K562 (cell line): ENCODE results near the gene CD3D. TPM values are rescaled to one million over a fixed set of nuclear protein-coding genes. Genes with fewer than 3 reads are reported as not detected.
A peak's percentile ranks its signal among the peaks of the same experiment; 100 is the strongest.

Source experiments
- CEBPG ChIP-seq, 3 experiments: fragments of 200-800 bp in 1 of 3; sonication (Bioruptor generic) in 1 of 3; sonication (generic) in 1 of 3; formaldehyde crosslinking in 1 of 3; IDR thresholded peaks in 2 of 3; conservative IDR thresholded peaks in 1 of 3; 2 replicates each; pipeline versions ENCODE4 v1.6.1 to v1.8.0; 2016 to 2022; ENCODE audit warnings: missing compliant biosample characterization in 2 of 3, missing genetic modification characterization in 2 of 3, mild to moderate bottlenecking in 1 of 3, missing genetic modification reagents in 1 of 3
- ETV6 ChIP-seq, 3 experiments: fragments of 150-350 bp in 1 of 3; sonication (generic) in 1 of 3; formaldehyde crosslinking in 1 of 3; IDR thresholded peaks; 2 replicates each; pipeline versions ENCODE4 v1.6.1 to v1.8.0; 2014 to 2022; ENCODE audit warnings: borderline replicate concordance in 2 of 3, low read depth in 2 of 3, antibody characterized with exemption in 1 of 3, low read length in 1 of 3, mild to moderate bottlenecking in 1 of 3, missing genetic modification reagents in 1 of 3
- HDAC1 ChIP-seq, 2 experiments: fragments of 450-650 bp; IDR thresholded peaks; 2 replicates each; pipeline ENCODE4 v1.6.1; 2016 to 2017; ENCODE audit warnings: inconsistent platforms in 1 of 2, mild to moderate bottlenecking in 1 of 2, moderate library complexity in 1 of 2
- KDM4B ChIP-seq, 2 experiments: fragments of 450-650 bp in 1 of 2; sonication (generic) in 1 of 2; IDR thresholded peaks; 2 replicates each; pipeline ENCODE4 v1.6.1; 2016 to 2017; ENCODE audit warnings: borderline replicate concordance in 2 of 2, antibody characterized with exemption in 1 of 2, low read depth in 1 of 2, mild to moderate bottlenecking in 1 of 2
- LARP7 ChIP-seq: fragments of 450-650 bp; IDR thresholded peaks from 2 replicates; pipeline ENCODE4 v1.6.1; 2016
- MAFK ChIP-seq: IDR thresholded peaks from 2 replicates; pipeline ENCODE4 v1.6.1; 2011; ENCODE audit warnings: low read length, improper control_type of control experiment
- SMARCA4 ChIP-seq: fragments of 450-650 bp; IDR thresholded peaks from 2 replicates; pipeline ENCODE4 v1.6.1; 2016
- SMARCE1 ChIP-seq: fragments of 450-650 bp; IDR thresholded peaks from 2 replicates; pipeline ENCODE4 v1.7.1; 2016; ENCODE audit warnings: mild to moderate bottlenecking
- XRCC5 ChIP-seq: fragments of 200-400 bp; formaldehyde crosslinking; IDR thresholded peaks from 2 replicates; pipeline ENCODE4 v1.6.1; 2017; ENCODE audit warnings: low read depth, mild to moderate bottlenecking, low read length
- ZFP30 ChIP-seq: fragments of 250-450 bp; sonication (Bioruptor Pico); IDR thresholded peaks from 2 replicates; pipeline ENCODE4 v1.8.0; 2022; ENCODE audit warnings: moderate library complexity, mild to moderate bottlenecking, inconsistent platforms, borderline replicate concordance
- ZNF146 ChIP-seq: IDR thresholded peaks from one replicate; pipeline ENCODE4 v1.6.1; 2018; ENCODE audit warnings: missing compliant biosample characterization; ENCODE audit not compliant: unreplicated experiment
- ZZZ3 ChIP-seq: fragments of 450-650 bp; IDR thresholded peaks from 2 replicates; pipeline ENCODE4 v1.6.1; 2016; ENCODE audit warnings: antibody characterized with exemption, mild to moderate bottlenecking, moderate library complexity
- polyA plus RNA-seq, 8 experiments: library from polyadenylated mRNA; depleted of rRNA in 4 of 8; stranded (reverse) in 5 of 8; unstranded in 3 of 8; fragments of >200 nt; fragmentation: Nextera tagmentation in 2 of 8; fragmentation: Illumina TruSeq in 1 of 8; extraction: Ambion mirVana in 2 of 8; extraction: Trizol in 1 of 8; gene quantifications; 2 replicates each; pipeline versions ENCODE4 v1.2.1 to v1.2.3, GENCODE V29; 2011 to 2014; ENCODE audit warnings: inconsistent platforms in 1 of 8, missing spikeins in 1 of 8
- total RNA-seq, 7 experiments: library from RNA; depleted of rRNA in 6 of 7; stranded (reverse); fragments of >200 nt in 6 of 7; fragmentation: Illumina TruSeq in 2 of 7; extraction: Trizol in 2 of 7; gene quantifications; 2 replicates each; pipeline versions ENCODE4 v1.2.1 to v1.2.3, GENCODE V29; 2011 to 2021; ENCODE audit warnings: low replicate concordance in 1 of 7
- TF ChIP-seq, protein P1 (sequence below): fragments of 450-650 bp; formaldehyde crosslinking; IDR thresholded peaks from 2 replicates; pipeline ENCODE4 v1.4.0; 2022; ENCODE audit warnings: missing genetic modification characterization
- TF ChIP-seq, protein P2 (sequence below): IDR thresholded peaks from 3 replicates; pipeline ENCODE4 v1.6.1; 2011; ENCODE audit warnings: borderline replicate concordance, mild to moderate bottlenecking, moderate library complexity; ENCODE audit not compliant: insufficient read length; ENCODE audit errors: extremely low read depth
- TF ChIP-seq, protein P3 (sequence below): sonication (generic); IDR thresholded peaks from 2 replicates; pipeline ENCODE4 v1.6.1; 2016
- TF ChIP-seq, protein P4 (sequence below): fragments of 150-350 bp; conservative IDR thresholded peaks from 2 replicates; pipeline ENCODE4 v1.6.1; 2014; ENCODE audit warnings: low read length
- TF ChIP-seq, protein P5 (sequence below): sonication (generic); formaldehyde crosslinking; IDR thresholded peaks from 2 replicates; pipeline ENCODE4 v1.8.0; 2023; ENCODE audit warnings: mild to moderate bottlenecking, missing genetic modification reagents

CD3D gene
- total and polyA plus RNA-seq, 9 of the 15 experiments (the other 6 are each of a cell fraction or from before 2014, with no cell fraction given), result 36.2 to 238 (median 67.1) TPM

DNA sequence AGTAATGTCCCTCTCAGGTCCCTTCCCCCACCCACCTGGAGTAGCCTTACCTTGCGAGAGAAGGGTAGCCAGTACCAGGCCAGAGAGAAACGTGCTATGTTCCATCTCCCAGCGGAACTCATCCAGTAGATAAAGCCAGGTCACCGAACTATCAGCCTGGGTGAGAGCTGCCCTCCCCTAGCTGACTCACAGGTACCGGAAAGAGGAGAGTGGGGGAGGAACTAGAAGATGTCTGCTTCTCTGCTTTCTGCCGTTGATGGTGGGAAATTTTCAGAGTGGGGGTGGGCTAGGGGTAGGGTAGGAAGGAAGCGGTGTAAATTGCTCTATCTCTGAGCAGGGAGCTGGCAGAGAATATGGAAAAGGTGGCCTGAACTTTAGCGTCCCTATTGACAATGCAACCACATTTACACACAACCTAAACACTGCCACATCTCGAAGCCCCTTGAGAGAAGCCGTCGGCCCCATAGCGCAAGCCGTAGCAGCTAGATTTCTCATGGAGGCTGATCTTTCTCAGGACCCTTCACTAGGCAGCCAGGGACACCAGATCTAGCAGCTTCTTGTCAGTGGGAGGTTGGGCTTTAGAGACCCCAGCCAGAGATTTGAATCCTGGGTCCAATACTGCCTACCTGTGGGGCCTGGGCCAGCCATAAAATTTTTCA, at the start of gene CD3D (continued):
- TF ChIP-seq, protein P1, sequence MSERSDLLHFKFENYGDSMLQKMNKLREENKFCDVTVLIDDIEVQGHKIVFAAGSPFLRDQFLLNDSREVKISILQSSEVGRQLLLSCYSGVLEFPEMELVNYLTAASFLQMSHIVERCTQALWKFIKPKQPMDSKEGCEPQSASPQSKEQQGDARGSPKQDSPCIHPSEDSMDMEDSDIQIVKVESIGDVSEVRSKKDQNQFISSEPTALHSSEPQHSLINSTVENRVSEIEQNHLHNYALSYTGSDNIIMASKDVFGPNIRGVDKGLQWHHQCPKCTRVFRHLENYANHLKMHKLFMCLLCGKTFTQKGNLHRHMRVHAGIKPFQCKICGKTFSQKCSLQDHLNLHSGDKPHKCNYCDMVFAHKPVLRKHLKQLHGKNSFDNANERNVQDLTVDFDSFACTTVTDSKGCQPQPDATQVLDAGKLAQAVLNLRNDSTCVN (CRISPR knock-in tag), result no peak
- 0 out of 4 replicates have a peak, but pooled peaks of 1 of the 2 experiments have one; percentile 45 for TF ChIP-seq ETV6 (IDR thresholded peaks at IDR 0.05; ENCODE audit: borderline replicate concordance in 1 of 2, low read depth in 2 of 2, low read length in 1 of 2)
- no peak for TF ChIP-seq ETV6 (CRISPR knock-in tag; IDR thresholded peaks at IDR 0.05; ENCODE audit: borderline replicate concordance)
- TF ChIP-seq, protein P2, sequence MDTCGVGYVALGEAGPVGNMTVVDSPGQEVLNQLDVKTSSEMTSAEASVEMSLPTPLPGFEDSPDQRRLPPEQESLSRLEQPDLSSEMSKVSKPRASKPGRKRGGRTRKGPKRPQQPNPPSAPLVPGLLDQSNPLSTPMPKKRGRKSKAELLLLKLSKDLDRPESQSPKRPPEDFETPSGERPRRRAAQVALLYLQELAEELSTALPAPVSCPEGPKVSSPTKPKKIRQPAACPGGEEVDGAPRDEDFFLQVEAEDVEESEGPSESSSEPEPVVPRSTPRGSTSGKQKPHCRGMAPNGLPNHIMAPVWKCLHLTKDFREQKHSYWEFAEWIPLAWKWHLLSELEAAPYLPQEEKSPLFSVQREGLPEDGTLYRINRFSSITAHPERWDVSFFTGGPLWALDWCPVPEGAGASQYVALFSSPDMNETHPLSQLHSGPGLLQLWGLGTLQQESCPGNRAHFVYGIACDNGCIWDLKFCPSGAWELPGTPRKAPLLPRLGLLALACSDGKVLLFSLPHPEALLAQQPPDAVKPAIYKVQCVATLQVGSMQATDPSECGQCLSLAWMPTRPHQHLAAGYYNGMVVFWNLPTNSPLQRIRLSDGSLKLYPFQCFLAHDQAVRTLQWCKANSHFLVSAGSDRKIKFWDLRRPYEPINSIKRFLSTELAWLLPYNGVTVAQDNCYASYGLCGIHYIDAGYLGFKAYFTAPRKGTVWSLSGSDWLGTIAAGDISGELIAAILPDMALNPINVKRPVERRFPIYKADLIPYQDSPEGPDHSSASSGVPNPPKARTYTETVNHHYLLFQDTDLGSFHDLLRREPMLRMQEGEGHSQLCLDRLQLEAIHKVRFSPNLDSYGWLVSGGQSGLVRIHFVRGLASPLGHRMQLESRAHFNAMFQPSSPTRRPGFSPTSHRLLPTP, result no peak
- TF ChIP-seq SMARCE1, result peak; percentile 75; the same call in 1 of the 2 replicates
- TF ChIP-seq SMARCA4, result peak; percentile 85
- TF ChIP-seq MAFK, result peak; percentile 21; the same call in 1 of the 2 replicates
- TF ChIP-seq, protein P3, sequence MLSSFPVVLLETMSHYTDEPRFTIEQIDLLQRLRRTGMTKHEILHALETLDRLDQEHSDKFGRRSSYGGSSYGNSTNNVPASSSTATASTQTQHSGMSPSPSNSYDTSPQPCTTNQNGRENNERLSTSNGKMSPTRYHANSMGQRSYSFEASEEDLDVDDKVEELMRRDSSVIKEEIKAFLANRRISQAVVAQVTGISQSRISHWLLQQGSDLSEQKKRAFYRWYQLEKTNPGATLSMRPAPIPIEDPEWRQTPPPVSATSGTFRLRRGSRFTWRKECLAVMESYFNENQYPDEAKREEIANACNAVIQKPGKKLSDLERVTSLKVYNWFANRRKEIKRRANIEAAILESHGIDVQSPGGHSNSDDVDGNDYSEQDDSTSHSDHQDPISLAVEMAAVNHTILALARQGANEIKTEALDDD, result peak; percentile 67; the same call in 1 of the 2 replicates
- TF ChIP-seq LARP7, result no peak
- no peak for TF ChIP-seq CEBPG (CRISPR knock-in tag; IDR thresholded peaks at IDR 0.05)
- no peak for TF ChIP-seq CEBPG (tag; conservative IDR thresholded peaks at IDR 0.05 in 1 of 2, IDR thresholded peaks at IDR 0.05 in 1 of 2)
- no peak for TF ChIP-seq XRCC5
- no peak for TF ChIP-seq ZFP30 (CRISPR knock-in tag)
- no peak for TF ChIP-seq ZZZ3
- no peak for TF ChIP-seq KDM4B (IDR thresholded peaks at IDR 0.05; ENCODE audit: borderline replicate concordance in 2 of 2, low read depth in 1 of 2)
- TF ChIP-seq, protein P4, sequence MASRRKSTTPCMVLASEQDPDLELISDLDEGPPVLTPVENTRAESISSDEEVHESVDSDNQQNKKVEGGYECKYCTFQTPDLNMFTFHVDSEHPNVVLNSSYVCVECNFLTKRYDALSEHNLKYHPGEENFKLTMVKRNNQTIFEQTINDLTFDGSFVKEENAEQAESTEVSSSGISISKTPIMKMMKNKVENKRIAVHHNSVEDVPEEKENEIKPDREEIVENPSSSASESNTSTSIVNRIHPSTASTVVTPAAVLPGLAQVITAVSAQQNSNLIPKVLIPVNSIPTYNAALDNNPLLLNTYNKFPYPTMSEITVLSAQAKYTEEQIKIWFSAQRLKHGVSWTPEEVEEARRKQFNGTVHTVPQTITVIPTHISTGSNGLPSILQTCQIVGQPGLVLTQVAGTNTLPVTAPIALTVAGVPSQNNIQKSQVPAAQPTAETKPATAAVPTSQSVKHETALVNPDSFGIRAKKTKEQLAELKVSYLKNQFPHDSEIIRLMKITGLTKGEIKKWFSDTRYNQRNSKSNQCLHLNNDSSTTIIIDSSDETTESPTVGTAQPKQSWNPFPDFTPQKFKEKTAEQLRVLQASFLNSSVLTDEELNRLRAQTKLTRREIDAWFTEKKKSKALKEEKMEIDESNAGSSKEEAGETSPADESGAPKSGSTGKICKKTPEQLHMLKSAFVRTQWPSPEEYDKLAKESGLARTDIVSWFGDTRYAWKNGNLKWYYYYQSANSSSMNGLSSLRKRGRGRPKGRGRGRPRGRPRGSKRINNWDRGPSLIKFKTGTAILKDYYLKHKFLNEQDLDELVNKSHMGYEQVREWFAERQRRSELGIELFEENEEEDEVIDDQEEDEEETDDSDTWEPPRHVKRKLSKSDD, result no peak
- no peak for TF ChIP-seq ZNF146 (CRISPR knock-in tag)
- TF ChIP-seq, protein P5, sequence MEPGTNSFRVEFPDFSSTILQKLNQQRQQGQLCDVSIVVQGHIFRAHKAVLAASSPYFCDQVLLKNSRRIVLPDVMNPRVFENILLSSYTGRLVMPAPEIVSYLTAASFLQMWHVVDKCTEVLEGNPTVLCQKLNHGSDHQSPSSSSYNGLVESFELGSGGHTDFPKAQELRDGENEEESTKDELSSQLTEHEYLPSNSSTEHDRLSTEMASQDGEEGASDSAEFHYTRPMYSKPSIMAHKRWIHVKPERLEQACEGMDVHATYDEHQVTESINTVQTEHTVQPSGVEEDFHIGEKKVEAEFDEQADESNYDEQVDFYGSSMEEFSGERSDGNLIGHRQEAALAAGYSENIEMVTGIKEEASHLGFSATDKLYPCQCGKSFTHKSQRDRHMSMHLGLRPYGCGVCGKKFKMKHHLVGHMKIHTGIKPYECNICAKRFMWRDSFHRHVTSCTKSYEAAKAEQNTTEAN (CRISPR knock-in tag), result 0 out of 2 replicates have a peak, but pooled peaks have one; percentile 37
- TF ChIP-seq HDAC1 (IDR thresholded peaks at IDR 0.05), result 0 out of 4 replicates have a peak, but pooled peaks of 1 of the 2 experiments have one; percentile 19
